HG02588 (cell line): Measurements from ENCODE around the gene ZNF334.

ENCODE experiments used
- ATAC-seq: cut with Tn5 transposase; IDR thresholded peaks from one replicate; pipeline ENCODE4 v1.9.1; 2021; ENCODE audit warnings: mild to moderate bottlenecking, moderate library complexity; ENCODE audit not compliant: unreplicated experiment

Gene ZNF334

DNA sequence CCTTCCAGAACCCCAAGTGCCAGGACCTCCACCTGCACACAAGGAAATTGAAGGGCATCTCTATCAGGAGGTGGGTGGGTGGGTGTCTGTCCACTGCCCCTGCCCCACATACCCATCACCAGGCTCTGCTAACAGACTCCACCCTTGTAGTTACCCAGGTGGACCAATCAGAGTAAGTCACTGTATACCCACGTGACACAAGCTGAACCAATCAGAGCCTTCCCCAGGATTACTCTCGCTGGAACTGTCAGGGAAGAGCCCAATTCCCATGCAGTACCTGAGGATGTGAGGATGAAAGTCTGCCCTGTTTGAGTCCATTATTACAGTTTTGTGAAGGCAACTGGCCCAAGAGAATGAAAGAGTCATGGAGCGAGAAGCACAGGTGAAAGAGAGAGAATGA lies 32.9 kb upstream of the ZNF334 start:
- no peak for ATAC-seq

- no peak for ATAC-seq
These were observed 32.4 kb upstream of the ZNF334 start for GRCh38 chr20:46545827-46546138.

DNA sequence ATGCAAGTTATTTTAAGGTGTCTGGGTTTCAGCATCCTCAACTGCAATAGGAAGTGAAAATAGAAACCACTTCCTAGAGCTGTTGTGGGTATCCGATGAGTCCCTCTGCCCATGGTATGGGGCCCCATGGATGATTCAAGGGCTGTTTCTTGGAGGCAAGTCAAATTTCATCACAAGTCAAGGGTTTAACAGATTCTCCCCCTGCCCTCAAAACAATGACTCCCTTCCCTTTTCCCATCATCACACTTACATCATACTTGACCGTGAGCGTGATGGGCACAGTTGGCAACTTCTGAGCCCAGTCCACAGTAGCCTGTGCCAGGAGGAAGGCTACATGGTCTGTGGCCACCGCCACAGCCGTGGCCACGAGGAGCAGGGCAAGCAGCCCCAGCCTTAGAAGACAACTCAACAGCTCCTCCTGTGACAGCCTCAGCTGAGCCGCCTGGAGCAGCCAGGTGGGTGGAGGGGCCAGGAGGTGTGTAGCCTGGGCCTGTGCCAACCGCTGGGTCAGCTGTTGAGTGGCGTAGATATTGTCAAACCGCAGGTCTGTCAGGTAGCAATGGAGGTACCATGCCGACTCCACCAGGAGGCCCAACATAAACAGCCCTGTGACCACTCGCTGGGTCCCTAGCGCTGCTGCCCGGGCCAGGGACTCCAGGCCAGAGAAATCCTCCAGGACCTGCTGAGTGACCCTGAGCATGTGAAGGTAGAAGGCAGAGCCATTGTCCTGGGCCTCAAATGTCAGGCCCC lies 31.9 kb upstream of the ZNF334 start:
- ATAC-seq = no peak

DNA sequence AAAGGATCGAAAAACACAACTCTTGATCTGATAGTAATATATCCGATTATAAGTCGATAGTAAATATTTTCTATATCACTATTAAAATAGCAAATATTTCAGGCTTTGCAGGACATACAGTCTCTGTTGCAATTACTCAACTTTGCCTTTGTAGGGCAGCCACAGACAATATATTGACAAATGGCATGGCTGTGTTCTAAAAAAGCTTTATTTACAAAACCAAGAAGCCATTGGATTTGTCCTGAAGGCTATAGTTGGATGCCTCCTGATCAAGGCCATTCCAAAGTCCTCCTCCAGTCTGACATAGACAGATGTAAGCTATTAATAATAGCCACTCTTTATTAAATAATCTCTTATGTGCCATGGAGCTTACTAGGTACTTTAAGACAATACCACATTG lies 31.2 kb upstream of the ZNF334 start:
- no peak for ATAC-seq

GRCh38 chr20:46543959-46544358 lies 30.6 kb upstream of the ZNF334 start:
- no peak for ATAC-seq

- no peak for ATAC-seq
These were observed 29.7 kb upstream of the ZNF334 start for GRCh38 chr20:46543033-46543432.

GRCh38 chr20:46541229-46541935 lies 28.0 kb upstream of the ZNF334 start:
- ATAC-seq = no peak

- ATAC-seq = no peak
These were observed 25.8 kb upstream of the ZNF334 start for GRCh38 chr20:46539113-46539512.

- ATAC-seq = no peak
These were observed 17.3 kb upstream of the ZNF334 start for GRCh38 chr20:46530640-46531039.

DNA sequence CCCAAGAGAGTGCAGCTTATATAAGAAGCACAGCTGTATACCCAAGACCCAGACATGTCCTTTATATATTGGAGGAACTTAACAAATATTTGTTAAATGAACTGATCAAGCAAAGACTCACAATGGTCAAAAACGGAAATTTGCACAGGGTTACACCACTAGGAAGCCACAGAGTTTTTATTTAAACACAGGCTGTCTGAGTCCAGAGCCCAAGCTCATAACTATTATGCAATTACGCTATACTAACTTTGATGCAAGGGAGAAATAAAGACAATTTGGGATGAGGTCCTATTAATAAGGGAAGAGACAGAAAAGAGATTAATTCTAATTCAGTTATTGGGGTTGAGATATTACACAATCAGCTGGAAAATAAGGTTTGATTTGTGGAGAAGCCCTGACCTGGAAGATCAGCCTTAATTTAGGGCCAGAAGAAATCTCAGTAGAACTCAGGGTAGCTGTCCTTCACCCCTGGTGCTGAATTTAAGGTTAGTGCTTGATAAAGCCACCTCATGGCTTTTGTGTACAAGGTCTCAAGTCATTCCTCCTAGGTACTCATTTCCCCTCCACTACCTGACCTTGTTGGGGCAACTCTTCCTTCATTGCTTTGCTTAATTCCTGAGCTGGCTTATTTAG lies 10.5 kb upstream of the ZNF334 start:
- ATAC-seq = no peak

GRCh38 chr20:46523108-46523507 lies 9.7 kb upstream of the ZNF334 start:
- ATAC-seq = no peak

DNA sequence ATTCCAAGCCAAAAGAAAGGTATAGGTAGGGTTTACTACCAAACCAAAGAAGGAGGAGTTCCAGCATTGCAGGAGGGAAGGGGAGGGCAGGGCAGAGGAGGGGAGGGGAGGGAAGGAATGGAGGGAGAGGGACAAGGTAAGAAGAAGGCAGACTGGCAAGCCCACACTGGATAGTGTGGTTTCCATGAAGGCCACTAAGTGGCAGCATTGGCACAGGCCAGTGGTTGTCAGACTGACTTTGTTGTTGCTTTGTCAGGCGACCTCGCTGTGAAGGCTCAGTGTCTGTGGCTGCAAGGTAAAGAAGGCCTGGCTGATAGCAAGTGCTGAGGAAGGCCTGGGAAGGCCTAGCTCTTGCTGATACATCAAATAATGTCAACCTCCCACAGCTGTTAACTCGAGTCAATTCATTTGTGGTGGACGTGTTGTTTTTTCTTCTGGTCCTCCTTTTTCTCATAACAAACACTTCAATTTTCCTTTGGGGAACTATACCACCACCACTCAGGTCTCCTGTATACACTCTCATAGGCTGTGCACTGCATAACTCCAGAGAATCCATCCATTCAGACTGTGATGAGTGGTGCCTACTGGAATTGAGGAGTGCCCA lies 7.7 kb upstream of the ZNF334 start:
- no peak for ATAC-seq

DNA sequence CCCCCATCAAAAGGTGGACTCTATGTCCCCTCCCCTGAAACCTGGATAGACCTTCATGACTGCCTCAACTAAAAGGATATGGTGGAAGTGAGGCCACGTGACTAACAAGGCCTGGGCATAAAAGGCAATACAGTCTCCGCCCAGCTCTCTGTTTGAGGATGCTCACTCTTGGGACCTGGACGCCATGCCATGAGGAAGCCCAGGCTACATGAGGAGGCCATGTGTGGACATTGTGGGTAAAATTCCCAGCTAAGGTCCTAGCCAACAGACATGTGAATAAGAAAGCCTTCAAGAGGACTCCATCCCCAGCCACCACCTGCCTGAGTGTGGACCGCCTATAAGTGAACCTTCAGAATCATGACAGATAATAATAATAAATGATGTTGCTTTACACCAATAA lies 7.2 kb upstream of the ZNF334 start:
- ATAC-seq = no peak

DNA sequence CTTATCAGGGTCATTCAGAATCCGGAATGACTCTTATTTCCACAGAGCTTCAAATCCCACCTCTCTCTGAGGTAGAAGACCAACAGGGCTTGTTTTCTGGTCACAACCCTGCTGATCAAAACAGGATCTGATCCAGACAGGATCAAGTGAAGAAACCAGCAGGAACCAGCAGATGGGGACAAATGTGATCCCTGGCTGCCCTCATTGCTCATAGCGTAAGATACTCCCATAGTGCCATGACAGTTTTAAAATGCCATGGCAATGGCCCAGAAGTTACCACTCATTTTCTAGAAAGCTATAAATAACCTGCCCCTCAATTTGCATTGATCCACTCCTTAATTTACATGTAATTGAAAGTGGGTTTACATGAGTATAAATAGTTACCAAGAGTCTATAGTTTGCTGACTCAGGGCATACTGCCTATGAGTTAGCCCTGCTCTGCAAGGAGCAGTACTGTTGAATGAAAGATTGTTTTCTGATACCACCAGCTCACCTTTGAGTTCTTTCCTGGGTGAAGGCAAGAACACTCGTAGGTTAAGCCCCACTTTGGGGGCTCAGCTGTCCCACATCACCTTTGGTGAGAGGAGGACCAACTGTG lies 6.2 kb upstream of the ZNF334 start:
- ATAC-seq = no peak

DNA sequence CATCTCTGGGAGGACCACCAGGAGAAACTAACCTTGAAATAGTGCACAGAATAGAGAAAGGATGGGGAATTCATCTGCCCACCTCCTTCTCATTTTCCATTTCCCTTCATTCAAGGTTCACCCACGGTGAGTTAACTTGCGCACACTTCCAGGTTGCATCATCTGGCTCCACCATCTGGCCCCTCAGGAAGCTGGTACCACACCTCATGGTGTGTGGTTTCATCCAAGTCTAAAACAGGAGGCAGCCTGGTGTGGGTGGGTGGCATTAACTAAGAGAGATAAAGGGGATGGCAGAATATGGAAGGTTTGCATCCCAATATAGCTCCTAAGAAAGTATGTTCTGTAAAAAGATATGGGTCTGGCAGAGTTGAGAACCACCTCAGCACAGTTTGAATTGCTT lies 3.8 kb downstream of the ZNF334 start:
- ATAC-seq = no peak

DNA sequence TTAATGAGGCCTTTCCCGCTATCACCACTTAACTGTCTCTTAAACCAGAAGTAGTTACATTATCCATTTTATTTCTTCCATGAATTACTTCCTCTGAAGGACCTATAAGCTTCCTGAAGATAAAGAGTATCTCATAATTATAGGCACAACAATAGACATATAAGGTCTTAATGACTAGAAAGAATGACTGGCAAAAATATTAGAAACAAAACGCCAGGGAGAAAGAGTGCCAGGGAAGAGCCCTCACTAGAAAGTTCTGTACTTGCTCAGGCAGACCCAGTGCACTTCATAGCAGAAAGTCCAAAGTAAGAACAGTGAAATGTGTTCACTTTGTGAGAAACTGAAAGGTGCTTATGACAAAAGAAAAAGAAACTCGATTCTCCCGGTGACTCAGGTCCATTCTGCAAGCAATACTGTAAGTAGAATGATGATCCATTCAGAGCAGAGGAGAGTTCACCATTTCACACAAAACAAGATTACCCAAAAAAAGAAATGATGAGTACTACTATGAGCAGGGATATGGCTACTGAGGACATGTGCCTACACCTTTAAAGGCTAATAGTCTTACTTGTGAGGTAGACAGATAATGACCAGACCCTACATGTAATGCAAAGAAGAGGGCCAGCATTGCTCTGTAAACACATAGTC lies 5.5 kb downstream of the ZNF334 start:
- ATAC-seq = no peak

GRCh38 chr20:46505506-46505905 lies 7.9 kb downstream of the ZNF334 start:
- no peak for ATAC-seq

- no peak for ATAC-seq
These were observed 11.4 kb downstream of the ZNF334 start for GRCh38 chr20:46501961-46502360.

GRCh38 chr20:46501337-46501942 lies 11.9 kb downstream of the ZNF334 start:
- ATAC-seq = no peak

GRCh38 chr20:46494077-46494476 lies 19.3 kb downstream of the ZNF334 start:
- ATAC-seq = no peak

- no peak for ATAC-seq
These were observed 22.0 kb downstream of the ZNF334 start for GRCh38 chr20:46491354-46491753.
